Measurements from ENCODE around the gene SLC38A7. TPM values are rescaled to one million over a fixed set of nuclear protein-coding genes. Genes with fewer than 3 reads are reported as not detected.
"Not testable (repeated sequence)": the region's sequence is repeated elsewhere in the genome, so short reads cannot be mapped to it uniquely, and the experiment has no call there.

The SLC38A7 gene
- total and polyA plus RNA-seq, 12 donors, result 10.3 to 41.3 (median 31.8) TPM

GRCh38 chr16:58638148-58639036 is 46.2 kb downstream of the SLC38A7 start:
- intact Hi-C loops (cut with DNase I), result loop anchor here in 2 of 10 donors (10.0 kb wide), 2 partner anchors 124 to 304 kb away; partner anchors contain the start of gene SETD6 (in 1 of the 2)
- WGBS, 2 donors, result 61 to 70% methylated on average over 8 of the region's 8 CpGs
- no peaks in the 10 kb centered on the region for H3K36me3 ChIP-seq
- H3K27me3 ChIP-seq, result no peaks in the 10 kb centered on the region
- H3K4me3 ChIP-seq, result no peak overlapping the region
- peak overlapping the region in 1 of 10 donors; percentile 29 for H3K27ac ChIP-seq
- DNase-seq (peak; percentile 14 to 24), ATAC-seq (peak; percentile 46 to 93 (median 73))
- TF ChIP-seq CTCF (IDR thresholded peaks at IDR 0.05), result peak in 8 of 9 donors; percentile 17 to 51 (median 42)
- H3K9me3 ChIP-seq, result no peaks in the 10 kb centered on the region
- H3K4me1 ChIP-seq, result peaks cover 0 to 18% (median 0%) of the 10 kb centered on the region in 9 donors

GRCh38 chr16:58637021-58637420 is 47.5 kb downstream of the SLC38A7 start:
- H3K4me3 ChIP-seq, H3K9me3 ChIP-seq, H3K27me3 ChIP-seq, H3K36me3 ChIP-seq, ATAC-seq, DNase-seq: not testable (repeated sequence)
- intact Hi-C loops (cut with DNase I), result loop anchor here in 2 of 10 donors (10.0 kb wide), 2 partner anchors 122 to 302 kb away; partner anchors contain the start of gene SETD6 (in 1 of the 2)
- Histone ChIP-seq H3K4me1 (peaks cover 0 to 18% (median 0%) of the 10 kb centered on the region in 9 donors), H3K27ac (peak overlapping the region in 1 of 10 donors; percentile 50)
- 98% methylated on average over 6 of the region's 6 CpGs for WGBS, 2 donors

GRCh38 chr16:58636466-58636865 is 48.1 kb downstream of the SLC38A7 start:
- ATAC-seq, result no peak

GRCh38 chr16:58635502-58635901 is 49.1 kb downstream of the SLC38A7 start:
- H3K4me1 ChIP-seq, result peaks cover 0 to 21% (median 0%) of the 10 kb centered on the region in 9 donors
- no peak for TF ChIP-seq CTCF (IDR thresholded peaks at IDR 0.05)
- 88% methylated on average over 4 of the region's 4 CpGs for WGBS, 2 donors
- DNase-seq, result no peak
- intact Hi-C loops (cut with DNase I), result loop anchor here in 2 of 10 donors (10.0 kb wide), 2 partner anchors 121 to 301 kb away; partner anchors contain the start of gene SETD6 (in 1 of the 2)
- H3K27ac ChIP-seq, result peak overlapping the region in 1 of 10 donors; percentile 5
- no peak for ATAC-seq
- H3K27me3 ChIP-seq, result no peaks in the 10 kb centered on the region
- no peaks in the 10 kb centered on the region for H3K9me3 ChIP-seq
- no peak overlapping the region for H3K4me3 ChIP-seq
- H3K36me3 ChIP-seq, result no peaks in the 10 kb centered on the region

More at GRCh38 chr16:58636466-58636865, 48.1 kb downstream of the SLC38A7 start:
- intact Hi-C loops (cut with DNase I), result loop anchor here in 2 of 10 donors (10.0 kb wide), 2 partner anchors 122 to 302 kb away; partner anchors contain the start of gene SETD6 (in 1 of the 2)
- peaks cover 0 to 18% (median 0%) of the 10 kb centered on the region in 9 donors for H3K4me1 ChIP-seq
- TF ChIP-seq CTCF (IDR thresholded peaks at IDR 0.05), result no peak
- WGBS, 2 donors, result 90 to 95% methylated on average over 4 of the region's 4 CpGs
- H3K4me3 ChIP-seq, result no peak overlapping the region
- no peaks in the 10 kb centered on the region for H3K27me3 ChIP-seq
- no peaks in the 10 kb centered on the region for H3K9me3 ChIP-seq
- DNase-seq, result no peak
- no peak overlapping the region for H3K27ac ChIP-seq
- no peaks in the 10 kb centered on the region for H3K36me3 ChIP-seq
